Measurements from ENCODE around the gene ECHDC1.

Gene ECHDC1

DNA sequence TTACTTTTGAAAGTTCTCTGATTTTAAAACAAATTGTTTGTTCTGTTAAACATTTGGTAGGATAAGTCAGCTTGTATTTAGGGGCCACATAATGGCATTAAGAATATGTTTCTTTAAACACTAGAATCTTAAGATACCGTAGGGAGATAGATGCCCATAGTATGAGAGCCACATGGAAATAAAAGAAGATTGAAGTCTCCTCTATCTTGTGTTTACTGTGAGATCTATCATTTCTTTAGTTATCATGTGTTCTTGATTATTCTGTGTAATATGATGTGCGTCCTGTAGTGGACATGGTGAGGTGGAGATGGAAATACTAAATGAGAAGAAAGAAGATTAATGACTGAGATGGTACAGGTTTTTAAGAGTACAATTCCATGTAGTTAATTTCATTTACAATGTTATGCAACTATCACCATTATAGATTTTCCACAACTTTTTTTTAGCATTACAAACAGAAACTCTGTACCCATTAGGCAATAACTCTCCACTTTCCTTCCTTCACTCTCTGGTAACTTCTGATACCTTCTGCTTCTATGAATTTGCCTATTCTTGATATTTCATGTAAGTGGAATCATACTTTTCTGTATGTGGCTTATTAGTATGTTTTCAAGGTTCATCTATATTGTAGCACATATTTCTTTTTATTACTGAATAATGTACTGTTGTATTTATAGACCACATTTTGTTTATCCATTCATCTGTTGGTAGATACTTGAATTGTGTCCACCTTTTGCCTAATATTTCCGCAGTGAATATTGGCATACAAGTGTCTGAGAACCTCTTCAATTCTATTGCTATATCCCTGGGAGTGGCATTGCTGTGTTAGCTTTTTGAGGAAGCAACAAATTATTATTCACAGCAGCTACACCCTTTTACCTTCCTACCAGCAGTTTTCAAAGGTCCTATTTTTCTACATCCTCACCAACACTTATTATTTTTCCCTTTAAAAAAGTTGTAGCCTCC is 65.2 kb downstream of the ECHDC1 start:
- no peak overlapping the region for H3K27ac Mint-ChIP-seq
- no peak overlapping the region for H3K4me3 Mint-ChIP-seq
- H3K9me3 Mint-ChIP-seq = no peaks in the 10 kb centered on the region
- H3K4me1 Mint-ChIP-seq = peaks cover 24% of the 10 kb centered on the region
- peaks cover 19% of the 10 kb centered on the region for H3K36me3 Mint-ChIP-seq
- no peaks in the 10 kb centered on the region for H3K27me3 Mint-ChIP-seq
- no peak for ATAC-seq

DNA sequence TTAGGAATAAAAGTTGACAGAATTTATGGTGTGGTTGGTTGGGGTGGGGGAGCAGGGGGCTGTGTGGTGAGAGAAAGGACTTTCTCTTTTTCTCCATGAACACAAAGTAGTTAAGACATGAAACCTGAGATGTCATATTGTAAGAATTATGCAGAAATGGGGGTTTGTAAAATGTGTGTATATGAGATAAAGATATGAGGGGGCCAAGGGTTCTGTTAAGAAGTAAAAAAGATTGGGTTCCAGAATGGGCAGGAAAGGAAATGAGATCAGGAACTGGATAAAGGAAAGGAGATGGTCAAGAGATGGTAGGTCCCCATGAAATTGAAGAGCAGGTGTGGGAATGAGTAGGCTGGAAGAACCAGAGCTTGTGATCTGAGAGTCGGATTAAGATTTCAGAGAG is 67.1 kb downstream of the ECHDC1 start:
- Mint-ChIP-seq H3K36me3 (peaks cover 3% of the 10 kb centered on the region), H3K27me3 (no peaks in the 10 kb centered on the region), H3K4me1 (peaks cover 31% of the 10 kb centered on the region), H3K4me3 (no peak overlapping the region), H3K9me3 (no peaks in the 10 kb centered on the region), H3K27ac (no peak overlapping the region)
- no peak for ATAC-seq

DNA sequence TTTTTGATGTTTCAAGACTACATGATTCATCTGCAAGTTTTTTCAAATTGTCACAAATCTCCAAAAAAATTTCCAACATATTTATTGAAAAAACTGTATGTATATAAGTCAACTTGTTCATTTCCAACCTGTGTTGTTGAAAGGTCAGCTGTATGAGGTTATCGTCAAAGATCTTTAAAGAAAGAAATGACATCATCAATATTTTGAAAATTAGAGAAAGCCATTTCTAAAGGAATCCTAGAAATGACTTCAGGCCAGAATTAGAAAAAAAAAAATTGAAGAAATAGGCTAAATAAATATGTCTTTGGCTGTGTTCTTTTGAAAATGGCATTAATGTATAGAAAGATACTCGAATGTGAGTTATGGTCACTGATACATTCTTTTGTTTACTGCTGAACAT is 69.9 kb downstream of the ECHDC1 start:
- Mint-ChIP-seq H3K4me3 (no peak overlapping the region), H3K27ac (no peak overlapping the region), H3K9me3 (no peaks in the 10 kb centered on the region), H3K36me3 (peaks cover 5% of the 10 kb centered on the region), H3K27me3 (no peaks in the 10 kb centered on the region), H3K4me1 (peaks cover 35% of the 10 kb centered on the region)
- no peak for ATAC-seq

DNA sequence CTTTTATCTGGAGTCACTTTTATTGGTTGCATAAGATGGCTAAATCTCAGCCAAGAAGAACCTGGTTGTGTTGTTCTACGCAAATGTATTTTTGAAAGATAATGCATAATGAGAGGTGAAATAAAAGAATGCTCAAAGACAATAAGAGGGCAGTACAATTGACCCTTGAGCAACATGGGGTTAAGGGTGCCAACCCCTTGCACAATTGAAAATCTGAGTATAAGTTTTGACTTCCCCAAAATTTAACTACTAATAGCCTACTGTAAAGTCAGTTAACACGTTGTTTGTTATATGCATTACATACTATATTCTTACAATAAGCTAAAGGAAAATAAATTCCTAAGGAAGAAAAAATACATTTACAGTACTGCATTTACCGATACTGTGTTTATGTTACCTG is 70.8 kb downstream of the ECHDC1 start:
- Mint-ChIP-seq H3K4me1 (peaks cover 45% of the 10 kb centered on the region), H3K27ac (no peak overlapping the region), H3K27me3 (no peaks in the 10 kb centered on the region), H3K9me3 (no peaks in the 10 kb centered on the region), H3K4me3 (no peak overlapping the region), H3K36me3 (peaks cover 5% of the 10 kb centered on the region)
- ATAC-seq = no peak

DNA sequence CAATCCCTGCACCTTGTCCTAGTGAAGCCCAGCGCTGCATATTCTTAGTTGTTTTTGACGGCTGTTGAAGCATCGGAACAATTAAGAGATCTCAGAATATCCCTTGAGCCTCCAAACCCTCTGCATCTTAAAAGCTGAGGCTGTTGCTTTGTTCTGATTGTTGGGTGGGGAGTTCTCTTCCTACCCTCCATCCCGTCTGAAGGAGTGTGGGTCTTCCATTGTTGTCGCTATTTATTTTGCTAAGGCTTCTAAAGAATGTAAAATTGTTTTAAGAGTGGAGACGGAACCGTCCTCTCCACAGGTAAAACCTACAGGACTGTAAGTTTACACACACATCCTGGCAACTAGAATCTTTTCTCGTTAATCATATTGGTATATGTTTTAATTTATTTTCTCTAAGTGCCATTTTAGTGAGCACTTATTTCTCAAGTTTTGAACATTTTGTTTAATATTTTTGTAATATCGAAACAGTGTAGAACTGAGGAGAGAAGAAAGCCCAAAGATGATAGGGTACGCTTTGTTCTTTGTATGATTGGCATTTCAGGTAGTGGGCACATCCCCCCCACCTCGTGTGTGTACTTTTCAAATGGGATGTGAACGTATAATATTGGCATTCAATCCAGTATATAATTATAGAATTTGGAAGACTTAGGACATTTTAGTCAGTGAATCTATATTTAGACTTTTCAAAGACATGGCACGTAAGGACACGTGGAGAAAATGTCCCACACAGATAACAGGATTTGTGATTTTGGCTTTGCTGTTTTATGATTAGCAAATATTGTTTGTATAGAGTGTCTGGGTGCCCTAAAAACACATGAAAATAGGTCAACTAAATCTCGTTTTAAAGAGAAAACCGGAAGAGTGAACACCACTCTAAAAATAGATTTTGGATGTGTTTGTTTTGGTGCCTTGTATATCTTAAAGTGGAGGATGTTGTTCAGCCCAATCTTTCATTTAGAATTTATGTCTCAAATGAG is 75.5 kb downstream of the ECHDC1 start:
- peak overlapping the region; percentile 97 for H3K27ac Mint-ChIP-seq
- H3K27me3 Mint-ChIP-seq = no peaks in the 10 kb centered on the region
- ATAC-seq = no peak
- H3K4me1 Mint-ChIP-seq = peaks cover 32% of the 10 kb centered on the region
- H3K9me3 Mint-ChIP-seq = no peaks in the 10 kb centered on the region
- peaks cover 5% of the 10 kb centered on the region for H3K36me3 Mint-ChIP-seq
- peak overlapping the region; percentile 99 for H3K4me3 Mint-ChIP-seq

DNA sequence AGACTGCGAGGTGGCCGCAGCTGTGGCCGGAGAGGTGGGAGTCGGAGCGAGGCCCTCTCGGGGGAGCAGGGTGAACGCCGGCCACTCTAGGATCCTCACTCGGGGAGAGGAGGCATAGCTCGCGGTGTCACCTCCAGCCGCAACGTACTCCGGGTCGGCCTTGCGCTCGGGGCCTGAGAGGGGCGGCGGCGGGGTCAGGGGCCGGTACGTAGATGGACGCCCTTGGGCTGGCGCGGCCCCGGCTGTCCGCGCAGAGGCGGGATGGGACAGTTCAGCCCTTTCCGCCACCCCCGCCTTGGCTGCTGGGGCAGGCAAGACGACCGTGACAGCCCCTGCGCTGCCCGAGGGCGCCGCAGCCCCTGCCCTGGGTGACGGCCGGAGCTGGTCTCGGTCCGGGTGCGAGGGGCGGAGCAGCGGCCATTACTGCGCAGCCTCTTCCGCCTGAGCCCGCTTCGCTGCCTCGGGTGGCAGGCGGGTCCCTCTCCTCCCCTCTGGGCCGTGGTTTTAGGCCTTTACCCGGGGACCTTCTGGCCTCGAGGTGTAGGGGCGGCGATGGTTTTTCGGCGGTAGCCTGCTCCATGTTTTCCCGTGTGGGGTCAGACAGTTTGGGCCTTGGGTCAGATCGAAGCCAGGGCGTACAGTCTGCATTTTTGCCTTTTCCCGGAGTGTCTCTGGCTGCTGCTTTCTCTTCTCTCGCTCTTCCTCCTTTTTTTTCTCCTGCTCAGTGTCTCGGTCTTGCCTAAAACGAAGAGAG is 76.3 kb downstream of the ECHDC1 start:
- H3K27ac Mint-ChIP-seq = peak overlapping the region; percentile 97
- H3K36me3 Mint-ChIP-seq = peaks cover 5% of the 10 kb centered on the region
- peak overlapping the region; percentile 99 for H3K4me3 Mint-ChIP-seq
- no peaks in the 10 kb centered on the region for H3K9me3 Mint-ChIP-seq
- ATAC-seq = peak; percentile 89
- peaks cover 28% of the 10 kb centered on the region for H3K4me1 Mint-ChIP-seq
- no peaks in the 10 kb centered on the region for H3K27me3 Mint-ChIP-seq

DNA sequence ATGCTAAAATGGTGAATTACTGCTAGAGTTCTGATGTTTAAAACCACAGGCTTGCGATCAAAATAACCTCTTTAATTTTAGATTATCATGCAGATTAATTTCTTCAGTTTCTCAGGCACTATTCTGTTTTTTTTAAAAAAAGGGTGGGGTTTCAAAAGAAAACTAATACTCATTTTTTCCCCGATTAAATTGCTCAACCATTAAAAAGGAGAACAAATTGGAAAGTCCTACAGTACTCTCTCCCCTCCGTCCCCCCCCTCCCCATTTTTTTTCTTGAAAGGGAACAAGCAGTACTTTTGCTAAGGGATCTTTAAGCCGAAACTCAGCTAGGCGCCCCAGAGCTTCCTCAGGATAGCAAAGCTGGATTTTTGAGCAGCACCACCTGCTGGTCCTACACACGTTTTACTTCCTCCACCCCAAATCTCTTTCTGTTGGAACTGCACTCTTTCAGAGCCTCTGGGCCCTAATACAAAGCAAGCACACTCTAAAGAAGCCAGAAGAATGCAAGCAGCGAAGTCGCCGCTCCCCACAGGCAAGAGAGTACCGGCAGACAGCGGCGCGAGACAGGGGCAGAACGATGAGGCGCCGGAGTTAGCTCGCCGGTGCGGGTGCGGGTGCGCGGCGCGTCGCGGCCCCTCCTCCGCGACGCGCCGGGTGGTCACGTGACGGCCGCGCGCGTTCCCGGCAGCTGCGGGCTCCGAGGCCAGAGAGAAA is 77.1 kb downstream of the ECHDC1 start, which contains the start of gene RNF146:
Gene RNF146, plus strand, starts transcription at position 687 of the 714 bp plus-strand sequence. CDS start 13,475 bp downstream, outside the sequence.
- Mint-ChIP-seq H3K27me3 (no peaks in the 10 kb centered on the region), H3K9me3 (no peaks in the 10 kb centered on the region), H3K36me3 (peaks cover 5% of the 10 kb centered on the region), H3K4me1 (peaks cover 25% of the 10 kb centered on the region), H3K27ac (peak within 1 kb of the TSS; percentile 97), H3K4me3 (peak within 1 kb of the TSS; percentile 99)
- peak; percentile 92 for ATAC-seq

DNA sequence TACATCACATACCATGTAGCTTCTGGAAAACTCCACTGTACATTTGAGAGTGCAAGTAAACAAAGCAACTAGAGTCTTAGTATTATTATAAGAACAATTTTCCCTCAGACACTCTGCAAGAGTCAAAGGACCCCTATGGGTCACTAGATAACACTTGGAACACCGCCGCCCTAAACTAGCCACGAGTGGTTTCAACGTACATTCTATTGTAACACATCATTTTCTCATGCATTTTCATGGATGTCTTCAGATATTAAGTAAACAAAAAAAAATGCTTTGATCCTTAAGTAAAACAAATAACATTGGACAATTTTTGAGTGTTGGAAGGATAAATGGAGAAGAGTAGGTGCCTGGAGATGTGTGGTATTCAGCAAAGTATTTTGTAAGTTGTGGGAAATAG is 79.9 kb downstream of the ECHDC1 start:
- no peaks in the 10 kb centered on the region for H3K27me3 Mint-ChIP-seq
- ATAC-seq = no peak

DNA sequence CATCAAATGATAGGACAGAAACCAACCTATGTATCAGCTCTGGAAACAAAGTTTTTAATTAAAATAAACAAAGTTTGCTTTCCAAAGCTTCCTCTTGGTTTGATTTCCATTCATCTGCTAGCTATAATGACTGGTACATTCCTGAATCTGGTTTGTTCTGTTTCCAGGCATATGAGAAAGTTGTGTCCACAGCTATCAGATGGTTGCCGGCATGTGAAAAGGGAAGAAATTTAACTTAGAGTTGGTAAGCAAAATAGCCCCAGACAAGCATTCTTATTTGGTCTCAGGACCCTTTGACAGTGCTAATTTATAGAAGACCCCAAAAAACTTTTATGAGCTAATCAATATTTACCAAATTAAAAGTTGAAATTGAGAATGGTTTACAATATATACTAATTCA is 80.5 kb downstream of the ECHDC1 start:
- Mint-ChIP-seq H3K9me3 (no peaks in the 10 kb centered on the region), H3K4me1 (peaks cover 5% of the 10 kb centered on the region), H3K27me3 (no peaks in the 10 kb centered on the region), H3K36me3 (no peaks in the 10 kb centered on the region), H3K4me3 (no peak overlapping the region), H3K27ac (no peak overlapping the region)
- ATAC-seq = no peak

More for the DNA sequence above, 79.9 kb downstream of the ECHDC1 start:
- Mint-ChIP-seq H3K9me3 (no peaks in the 10 kb centered on the region), H3K36me3 (no peaks in the 10 kb centered on the region), H3K4me1 (peaks cover 11% of the 10 kb centered on the region), H3K27ac (no peak overlapping the region), H3K4me3 (no peak overlapping the region)

DNA sequence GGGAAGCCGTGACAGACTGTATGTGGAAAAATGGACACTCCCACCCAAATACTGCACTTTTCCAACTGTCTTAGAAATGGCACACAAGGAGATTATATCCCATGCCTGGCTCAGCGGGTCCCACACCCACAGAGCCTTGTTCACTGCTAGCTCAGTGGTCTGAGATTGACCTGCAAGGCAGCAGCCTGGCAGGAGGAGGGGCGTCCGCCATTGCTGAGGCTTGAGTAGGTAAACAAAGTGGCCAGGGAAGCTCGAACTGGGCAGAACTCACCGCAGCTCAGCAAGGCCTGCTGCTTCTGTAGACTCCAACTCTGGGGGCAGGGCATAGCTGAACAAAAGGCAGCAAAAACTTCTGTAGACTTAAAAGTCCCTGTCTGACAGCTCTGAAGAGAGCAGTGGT is 88.1 kb downstream of the ECHDC1 start:
- no peak for ATAC-seq
- no peaks in the 10 kb centered on the region for H3K27me3 Mint-ChIP-seq
- H3K4me3 Mint-ChIP-seq = no peak overlapping the region
- no peak overlapping the region for H3K27ac Mint-ChIP-seq
- H3K4me1 Mint-ChIP-seq = no peaks in the 10 kb centered on the region
- H3K9me3 Mint-ChIP-seq = no peaks in the 10 kb centered on the region
- no peaks in the 10 kb centered on the region for H3K36me3 Mint-ChIP-seq

DNA sequence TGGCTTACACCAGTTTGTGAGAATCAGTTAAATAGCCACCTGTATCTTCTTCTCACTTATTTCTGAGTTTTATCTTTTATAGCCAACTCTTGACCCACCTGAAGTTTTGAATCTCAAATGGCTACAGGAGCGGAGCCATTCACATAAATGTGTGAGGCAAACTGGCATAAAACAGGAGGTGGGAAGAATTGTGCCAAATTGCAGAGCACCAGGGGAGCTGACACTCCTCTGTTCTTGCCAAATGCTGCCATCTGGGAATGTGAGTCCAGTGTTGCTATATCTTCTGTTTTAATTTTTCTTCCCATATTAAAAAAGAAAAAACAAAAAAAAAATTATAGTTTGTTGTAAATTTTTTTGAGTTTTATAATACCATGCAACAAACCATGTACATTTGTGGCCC is 93.8 kb downstream of the ECHDC1 start:
- ATAC-seq = no peak
- Mint-ChIP-seq H3K9me3 (no peaks in the 10 kb centered on the region), H3K4me1 (no peaks in the 10 kb centered on the region), H3K27me3 (no peaks in the 10 kb centered on the region), H3K4me3 (no peak overlapping the region), H3K36me3 (no peaks in the 10 kb centered on the region), H3K27ac (no peak overlapping the region)

DNA sequence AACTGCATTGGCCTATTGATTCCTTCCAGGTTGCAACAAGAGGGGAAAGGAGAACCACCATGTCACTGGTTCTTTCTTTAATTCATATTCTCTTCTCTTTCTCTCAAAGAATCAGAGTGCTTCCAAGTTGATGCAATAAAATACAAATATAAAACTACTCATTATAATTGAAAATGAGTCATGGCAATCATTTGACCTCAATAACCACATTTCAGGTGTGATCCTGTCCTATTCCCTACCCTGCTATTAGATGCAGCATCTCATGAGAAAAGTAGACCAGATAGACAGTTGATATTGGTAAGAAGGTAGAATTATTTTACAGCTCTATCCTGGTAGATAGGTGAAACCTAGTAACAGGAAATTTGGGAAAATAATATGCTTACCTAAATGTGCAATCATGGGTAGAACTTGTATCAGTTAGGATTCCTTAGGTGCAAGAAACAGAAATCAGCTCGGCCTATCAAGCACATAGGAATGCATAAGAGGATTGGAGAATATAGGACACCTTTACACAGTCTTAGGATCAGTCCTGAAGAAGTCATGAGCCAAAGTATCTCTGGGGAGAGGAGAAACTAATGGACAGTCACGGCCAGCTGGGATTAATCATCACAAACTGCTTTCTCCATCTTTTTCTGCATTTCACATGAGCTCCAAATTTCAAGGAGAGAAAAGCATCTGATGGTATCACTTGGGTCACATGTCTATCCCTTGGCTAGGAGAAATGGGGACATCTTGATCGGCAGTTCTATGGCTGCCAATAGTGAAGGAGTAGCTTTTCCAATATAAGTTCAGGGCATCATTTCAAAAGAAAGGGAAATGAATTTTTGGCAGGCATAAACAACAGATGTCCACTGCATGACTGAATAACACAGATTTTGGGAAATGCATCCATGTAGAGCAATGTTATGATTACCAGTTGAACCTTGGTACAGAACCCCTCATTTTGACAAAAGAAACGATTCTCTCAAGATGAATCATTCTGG is 96.0 kb downstream of the ECHDC1 start:
- ATAC-seq = no peak
- no peaks in the 10 kb centered on the region for H3K27me3 Mint-ChIP-seq
- H3K4me3 Mint-ChIP-seq = no peak overlapping the region
- no peak overlapping the region for H3K27ac Mint-ChIP-seq
- H3K9me3 Mint-ChIP-seq = no peaks in the 10 kb centered on the region
- H3K36me3 Mint-ChIP-seq = no peaks in the 10 kb centered on the region
- H3K4me1 Mint-ChIP-seq = no peaks in the 10 kb centered on the region

DNA sequence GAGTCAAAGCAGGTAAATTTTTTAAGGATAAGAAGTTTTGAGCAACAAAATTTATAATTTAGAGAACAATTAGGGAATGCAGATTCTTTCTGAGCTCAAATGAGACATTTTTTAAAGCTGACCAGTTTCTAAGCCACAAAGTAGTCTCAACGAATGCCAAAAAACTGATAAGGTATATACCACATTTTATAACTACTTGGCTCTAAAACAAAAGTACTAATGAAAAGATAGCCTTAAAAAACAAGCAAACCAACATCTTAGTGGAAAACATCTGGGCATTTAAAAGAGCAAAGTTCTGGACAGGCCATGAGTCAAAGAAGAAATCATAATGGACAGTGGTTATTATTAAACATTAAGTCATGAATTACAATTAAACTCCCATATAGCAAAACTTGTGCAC is 99.9 kb downstream of the ECHDC1 start:
- no peak for ATAC-seq
- no peak overlapping the region for H3K4me3 Mint-ChIP-seq
- H3K27me3 Mint-ChIP-seq = peaks cover 9% of the 10 kb centered on the region
- no peaks in the 10 kb centered on the region for H3K36me3 Mint-ChIP-seq
- no peaks in the 10 kb centered on the region for H3K4me1 Mint-ChIP-seq
- no peaks in the 10 kb centered on the region for H3K9me3 Mint-ChIP-seq
- H3K27ac Mint-ChIP-seq = no peak overlapping the region
